HG03025 (cell line): ENCODE results near the gene AGRN.

Experiments
- ATAC-seq: cut with Tn5 transposase; IDR thresholded peaks from one replicate; pipeline ENCODE4 v1.9.1; 2021; ENCODE audit warnings: mild to moderate bottlenecking, moderate library complexity; ENCODE audit not compliant: unreplicated experiment, low FRiP score

AGRN gene

GRCh38 chr1:1033731-1034438 is 14.0 kb downstream of the AGRN start:
- no peak for ATAC-seq

GRCh38 chr1:1034439-1034781 is 14.5 kb downstream of the AGRN start:
- no peak for ATAC-seq

- no peak for ATAC-seq
Measured at GRCh38 chr1:1035291-1035943, 15.5 kb downstream of the AGRN start.

GRCh38 chr1:1037366-1038327 is 17.7 kb downstream of the AGRN start:
- ATAC-seq = no peak

GRCh38 chr1:1038694-1039093 is 18.8 kb downstream of the AGRN start:
- ATAC-seq = no peak

GRCh38 chr1:1039145-1039910 is 19.4 kb downstream of the AGRN start:
- ATAC-seq = no peak

GRCh38 chr1:1040004-1040991 is 20.4 kb downstream of the AGRN start:
- ATAC-seq = no peak

- ATAC-seq = no peak
Measured at GRCh38 chr1:1041092-1041523, 21.2 kb downstream of the AGRN start.

- ATAC-seq = no peak
Measured at GRCh38 chr1:1041873-1042272, 22.0 kb downstream of the AGRN start.

GRCh38 chr1:1042835-1043234 is 22.9 kb downstream of the AGRN start:
- no peak for ATAC-seq

GRCh38 chr1:1043411-1043810 is 23.5 kb downstream of the AGRN start:
- ATAC-seq = no peak

- no peak for ATAC-seq
Measured at GRCh38 chr1:1043921-1044320, 24.0 kb downstream of the AGRN start.

- no peak for ATAC-seq
Measured at GRCh38 chr1:1044455-1045078, 24.6 kb downstream of the AGRN start.

GRCh38 chr1:1045129-1045528 is 25.2 kb downstream of the AGRN start:
- ATAC-seq = no peak

- ATAC-seq = no peak
Measured at GRCh38 chr1:1046243-1046642, 26.3 kb downstream of the AGRN start.

GRCh38 chr1:1046767-1047166 is 26.8 kb downstream of the AGRN start:
- ATAC-seq = no peak

GRCh38 chr1:1047407-1047806 is 27.5 kb downstream of the AGRN start:
- ATAC-seq = no peak

- ATAC-seq = no peak
Measured at GRCh38 chr1:1047963-1048362, 28.0 kb downstream of the AGRN start.

- ATAC-seq = no peak
Measured at GRCh38 chr1:1048765-1049164, 28.8 kb downstream of the AGRN start.
